Cardiac muscle cell (in vitro differentiated cells and primary cell): ENCODE data around the gene UBQLN2. TPM values are rescaled to one million over a fixed set of nuclear protein-coding genes. Genes with fewer than 3 reads are reported as not detected.
"Not testable (repeated sequence)": the region's sequence is repeated elsewhere in the genome, so short reads cannot be mapped to it uniquely, and the experiment has no call there.

Source experiments
- DNase-seq, 2 donors: peaks; one replicate each; pipeline versions ENCODE4 v3.0.0 to v3.0.0-alpha.2; 2010 to 2017; ENCODE audit warnings: low read depth in 1 of 2, low spot score in 1 of 2
- H3K27ac ChIP-seq: fragments of 200-600 bp; sonication (generic); 2 replicates; pipeline ENCODE4 v1.5.1; 2016
- H3K27me3 ChIP-seq: fragments of 200-600 bp; sonication (generic); 2 replicates; pipeline ENCODE4 v1.6.0; 2016; ENCODE audit warnings: control low read depth
- H3K36me3 ChIP-seq: fragments of 200-600 bp; sonication (generic); 2 replicates; pipeline ENCODE4 v1.5.1; 2016; ENCODE audit warnings: control low read depth
- H3K4me1 ChIP-seq: fragments of 200-600 bp; sonication (generic); 2 replicates; pipeline ENCODE4 v1.8.1; 2017; ENCODE audit warnings: low read depth, mild to moderate bottlenecking, mixed run types
- H3K4me3 ChIP-seq: fragments of 200-600 bp; sonication (generic); 2 replicates; pipeline ENCODE4 v1.5.1; 2016; ENCODE audit warnings: mild to moderate bottlenecking
- H3K9me3 ChIP-seq: fragments of 200-600 bp; sonication (generic); 2 replicates; pipeline ENCODE4 v1.5.1; 2017; ENCODE audit warnings: low read depth, mild to moderate bottlenecking, control low read depth
- CTCF ChIP-seq: IDR thresholded peaks from 2 replicates; pipeline ENCODE4 v1.5.1; 2012; ENCODE audit warnings: low read depth, mild to moderate bottlenecking, low read length
- polyA plus RNA-seq: library from polyadenylated mRNA; unstranded; fragments of >200 nt; fragmentation: Nextera tagmentation; extraction: Ambion mirVana; gene quantifications from 2 replicates; pipeline ENCODE4 v1.2.1, GENCODE V29; 2016
- total RNA-seq: library from RNA; depleted of rRNA; stranded (reverse); fragments of >200 nt; gene quantifications from 2 replicates; pipeline ENCODE4 v1.2.3, GENCODE V29; 2016

Gene UBQLN2
- total RNA-seq, result 28.0 and 28.4 TPM in 2 replicates
- 67.5 and 73.3 TPM in 2 replicates for polyA plus RNA-seq

GRCh38 chrX:56563231-56564161 lies at the start of gene UBQLN2:
TSS of gene UBQLN2 (plus strand) at chrX:56563627. CDS start at chrX:56563874, 247 bp downstream.
- TF ChIP-seq CTCF, result peak; percentile 22
- peak within 1 kb of the TSS; percentile 98 for H3K27ac ChIP-seq
- no peaks in the 10 kb centered on the region for H3K4me1 ChIP-seq
- H3K4me3 ChIP-seq, result peak within 1 kb of the TSS; percentile 52
- no peaks in the 10 kb centered on the region for H3K9me3 ChIP-seq
- H3K27me3 ChIP-seq, result no peaks in the 10 kb centered on the region
- H3K36me3 ChIP-seq, result no peaks in the 10 kb centered on the region
- DNase-seq, result peak; percentile 80 to 87

GRCh38 chrX:56519642-56520041 lies 43.8 kb upstream of the UBQLN2 start:
- H3K4me3 ChIP-seq, result no peak overlapping the region
- no peak for TF ChIP-seq CTCF

GRCh38 chrX:56529482-56530007 lies 33.9 kb upstream of the UBQLN2 start:
- H3K4me1 ChIP-seq, H3K4me3 ChIP-seq, H3K27me3 ChIP-seq, H3K27ac ChIP-seq, DNase-seq, H3K36me3 ChIP-seq, H3K9me3 ChIP-seq: not testable (repeated sequence)

More at GRCh38 chrX:56519642-56520041, 43.8 kb upstream of the UBQLN2 start:
- no peak for DNase-seq
- H3K4me1 ChIP-seq, result no peaks in the 10 kb centered on the region
- no peak overlapping the region for H3K27ac ChIP-seq
- H3K9me3 ChIP-seq, result no peaks in the 10 kb centered on the region
- H3K27me3 ChIP-seq, result no peaks in the 10 kb centered on the region
- no peaks in the 10 kb centered on the region for H3K36me3 ChIP-seq

- H3K9me3 ChIP-seq, result no peaks in the 10 kb centered on the region
Measured at GRCh38 chrX:56530011-56530410, 33.4 kb upstream of the UBQLN2 start.

GRCh38 chrX:56550667-56551066 lies 12.8 kb upstream of the UBQLN2 start:
- H3K9me3 ChIP-seq, result no peaks in the 10 kb centered on the region
- H3K27ac ChIP-seq, result no peak overlapping the region
- H3K36me3 ChIP-seq, result no peaks in the 10 kb centered on the region
- DNase-seq, result no peak
- no peak overlapping the region for H3K4me3 ChIP-seq
- TF ChIP-seq CTCF, result no peak
- H3K4me1 ChIP-seq, result no peaks in the 10 kb centered on the region
- no peaks in the 10 kb centered on the region for H3K27me3 ChIP-seq

More at GRCh38 chrX:56530011-56530410, 33.4 kb upstream of the UBQLN2 start:
- Histone ChIP-seq H3K36me3 (no peaks in the 10 kb centered on the region), H3K27ac (no peak overlapping the region), H3K27me3 (no peaks in the 10 kb centered on the region), H3K4me1 (no peaks in the 10 kb centered on the region), H3K4me3 (no peak overlapping the region)
- no peak for TF ChIP-seq CTCF
- no peak for DNase-seq

- no peak overlapping the region for H3K4me3 ChIP-seq
- H3K4me1 ChIP-seq, result no peaks in the 10 kb centered on the region
Measured at GRCh38 chrX:56554870-56555269, 8.6 kb upstream of the UBQLN2 start.

More at GRCh38 chrX:56554870-56555269, 8.6 kb upstream of the UBQLN2 start:
- H3K9me3 ChIP-seq, result no peaks in the 10 kb centered on the region
- no peak overlapping the region for H3K27ac ChIP-seq
- no peak for TF ChIP-seq CTCF
- no peak for DNase-seq
- H3K27me3 ChIP-seq, result no peaks in the 10 kb centered on the region
- H3K36me3 ChIP-seq, result no peaks in the 10 kb centered on the region
